Iris pigment epithelial cell (primary cell): Measurements from ENCODE around the gene C10orf71.

Source experiments
- DNase-seq: peaks from one replicate; pipeline ENCODE4 v3.0.0-alpha.2; 2011; ENCODE audit warnings: low read depth

Gene C10orf71

GRCh38 chr10:49318755-49319154 lies 19.8 kb downstream of the C10orf71 start:
- no peak for DNase-seq

- no peak for DNase-seq
These were observed 20.2 kb downstream of the C10orf71 start for GRCh38 chr10:49319206-49319605.

GRCh38 chr10:49320191-49320590 lies 21.2 kb downstream of the C10orf71 start:
- no peak for DNase-seq

- no peak for DNase-seq
These were observed 22.1 kb downstream of the C10orf71 start for GRCh38 chr10:49321021-49321420.

GRCh38 chr10:49322371-49323170 lies 23.6 kb downstream of the C10orf71 start:
- DNase-seq: no peak

GRCh38 chr10:49323171-49323895 lies 24.4 kb downstream of the C10orf71 start:
- no peak for DNase-seq

GRCh38 chr10:49323896-49324270 lies 24.9 kb downstream of the C10orf71 start:
- DNase-seq: no peak

GRCh38 chr10:49324711-49325110 lies 25.7 kb downstream of the C10orf71 start:
- no peak for DNase-seq

- no peak for DNase-seq
These were observed 26.4 kb downstream of the C10orf71 start for GRCh38 chr10:49325131-49325915.

GRCh38 chr10:49325916-49326783 lies 27.2 kb downstream of the C10orf71 start:
- no peak for DNase-seq

- DNase-seq: no peak
These were observed 28.3 kb downstream of the C10orf71 start for GRCh38 chr10:49327036-49327813.

- DNase-seq: no peak
These were observed 29.6 kb downstream of the C10orf71 start for GRCh38 chr10:49328401-49329145.

GRCh38 chr10:49329146-49329505 lies 30.2 kb downstream of the C10orf71 start:
- DNase-seq: no peak

GRCh38 chr10:49330127-49330665 lies 31.2 kb downstream of the C10orf71 start:
- DNase-seq: no peak

- DNase-seq: no peak
These were observed 32.5 kb downstream of the C10orf71 start for GRCh38 chr10:49331431-49331830.

- no peak for DNase-seq
These were observed 33.4 kb downstream of the C10orf71 start for GRCh38 chr10:49332333-49332732.

GRCh38 chr10:49332768-49333167 lies 33.8 kb downstream of the C10orf71 start:
- DNase-seq: no peak

GRCh38 chr10:49333192-49333591 lies 34.2 kb downstream of the C10orf71 start:
- no peak for DNase-seq

GRCh38 chr10:49334964-49335363 lies 36.0 kb downstream of the C10orf71 start:
- DNase-seq: no peak
